GM18508 (cell line): ENCODE data around the gene ZFP36L2.
"Not testable (repeated sequence)": the region's sequence is repeated elsewhere in the genome, so short reads cannot be mapped to it uniquely, and the experiment has no call there.

Experiments
- ATAC-seq: cut with Tn5 transposase; IDR thresholded peaks from one replicate; pipeline ENCODE4 v1.9.1; 2021; ENCODE audit warnings: moderate number of reproducible peaks; ENCODE audit not compliant: insufficient read depth, unreplicated experiment

Gene ZFP36L2

DNA sequence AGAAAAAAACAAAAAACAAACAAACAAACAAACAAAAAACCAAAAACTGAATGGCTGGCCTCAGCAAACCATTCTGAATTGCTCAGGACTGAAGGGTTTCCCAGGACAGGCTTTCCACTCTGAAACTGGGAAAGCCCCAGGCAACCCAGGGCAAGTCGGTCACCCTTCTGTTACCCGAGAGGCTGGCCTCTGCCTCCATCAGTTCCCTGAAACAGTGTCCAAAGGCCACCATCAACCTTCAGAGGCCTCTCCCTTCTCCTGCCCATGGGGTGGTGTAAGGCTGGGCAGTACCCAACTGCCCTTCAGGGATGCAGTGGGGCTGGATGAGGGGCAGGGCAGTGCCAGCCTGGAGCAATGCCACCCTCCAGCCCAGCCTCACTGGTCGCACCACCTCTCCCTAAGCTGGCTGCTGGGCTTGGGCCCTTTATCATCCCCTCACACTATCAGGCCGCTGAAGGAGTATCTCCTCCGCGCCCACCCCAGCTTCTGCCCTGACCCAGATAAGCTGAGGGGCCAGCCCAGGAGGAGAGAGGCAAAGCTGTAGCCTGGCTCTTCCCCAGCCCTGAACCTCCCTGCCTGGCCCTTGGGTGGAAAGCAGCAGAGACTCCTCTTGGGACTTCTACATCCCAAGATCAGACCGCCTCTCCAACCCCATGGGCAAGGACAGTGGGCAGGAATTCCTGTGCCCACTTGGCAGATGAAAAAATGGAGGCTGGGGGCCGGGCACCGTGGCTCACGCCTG lies 35.9 kb downstream of the ZFP36L2 start:
- no peak for ATAC-seq

DNA sequence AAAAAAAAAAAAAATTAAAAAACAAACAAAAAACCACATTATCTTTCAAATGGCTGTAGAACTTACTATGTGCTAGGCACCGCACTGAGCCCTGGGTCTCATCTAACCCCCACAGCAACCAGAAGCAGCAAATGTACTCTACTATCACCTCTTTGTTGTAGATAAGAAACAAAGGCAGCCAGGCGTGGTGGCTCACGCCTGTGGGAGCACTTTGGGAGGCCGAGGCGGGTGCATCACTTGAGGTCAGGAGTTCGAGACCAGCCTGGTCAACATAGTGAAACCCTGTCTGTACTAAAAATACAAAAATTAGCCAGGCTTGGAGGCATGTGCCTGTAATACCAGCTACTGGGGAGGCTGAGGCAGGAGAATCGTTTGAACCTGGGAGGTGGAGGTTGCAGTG lies 36.5 kb downstream of the ZFP36L2 start:
- not testable (repeated sequence) for ATAC-seq

DNA sequence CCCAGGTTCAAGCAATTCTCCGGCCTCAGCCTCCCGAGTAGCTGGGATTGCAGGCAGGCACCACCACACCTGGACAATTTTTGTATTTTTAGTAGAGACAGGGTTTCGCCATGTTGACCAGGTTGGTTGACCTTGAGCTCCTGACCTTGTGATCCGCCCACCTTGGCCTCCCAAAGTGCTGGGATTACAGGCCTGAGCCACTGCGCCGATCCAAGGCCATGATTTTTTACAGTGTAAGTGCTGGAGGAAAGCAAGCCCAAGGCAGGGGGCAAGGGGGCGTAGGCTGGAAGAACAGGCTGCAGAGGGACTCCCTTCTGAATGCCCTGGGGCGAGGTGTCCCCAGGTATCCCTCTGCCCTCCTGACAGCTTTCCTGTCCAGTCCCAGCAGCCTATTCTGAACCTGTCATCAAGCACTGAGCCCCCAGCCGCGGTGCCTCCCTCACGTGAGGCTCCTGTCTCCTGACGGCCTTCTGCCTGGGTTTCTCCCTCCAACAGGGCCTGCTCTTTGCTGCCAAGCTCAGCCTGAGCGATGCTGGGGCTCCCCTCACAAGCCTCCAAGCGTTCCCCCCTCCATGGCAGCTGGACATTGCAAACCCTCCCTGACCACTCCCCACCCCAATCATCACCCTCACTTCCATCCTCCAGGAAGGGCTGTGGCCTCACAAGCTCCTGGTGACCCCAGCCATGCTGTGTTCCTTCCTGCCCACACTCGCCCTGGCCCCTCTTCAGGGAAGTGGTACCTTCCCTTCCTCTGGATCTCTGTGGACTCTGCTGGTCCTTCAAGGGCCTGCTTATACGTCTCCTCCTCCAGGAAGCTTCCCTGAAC lies 37.6 kb downstream of the ZFP36L2 start:
- ATAC-seq = no peak

DNA sequence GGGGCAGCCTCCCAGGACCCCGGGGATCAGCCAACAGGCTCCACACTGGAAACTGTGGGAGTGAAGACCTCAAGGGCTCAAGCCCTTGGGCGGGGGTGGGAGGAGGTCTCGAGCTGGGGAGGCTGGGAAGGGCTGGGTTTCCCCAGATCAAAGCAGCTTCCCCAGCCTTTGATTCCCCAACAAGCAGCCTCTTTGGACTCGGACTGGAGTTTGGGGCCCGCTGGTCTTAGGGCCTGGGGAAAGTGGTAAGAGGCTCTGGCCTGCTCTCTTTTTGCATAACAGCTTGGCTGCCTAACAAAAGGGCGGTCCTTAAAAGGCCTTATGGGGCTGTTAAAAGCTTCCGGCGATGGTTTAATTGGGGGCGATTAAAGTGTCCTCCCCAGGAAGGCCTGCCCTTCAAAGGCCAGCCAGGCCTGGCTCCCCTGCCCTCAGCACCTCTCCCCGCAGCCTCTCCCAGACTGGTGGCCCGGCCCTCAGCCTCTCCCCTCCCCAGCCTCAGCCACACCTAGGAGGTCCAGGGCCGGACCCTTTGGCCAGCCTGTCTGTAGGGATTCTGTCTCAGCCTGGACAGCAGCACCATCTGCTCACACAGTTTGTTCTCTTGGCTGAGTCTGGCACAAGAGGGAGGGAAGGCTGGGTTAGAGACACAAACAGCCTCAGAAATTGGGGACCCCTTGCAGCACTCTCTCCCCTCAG lies 39.6 kb downstream of the ZFP36L2 start:
- no peak for ATAC-seq

DNA sequence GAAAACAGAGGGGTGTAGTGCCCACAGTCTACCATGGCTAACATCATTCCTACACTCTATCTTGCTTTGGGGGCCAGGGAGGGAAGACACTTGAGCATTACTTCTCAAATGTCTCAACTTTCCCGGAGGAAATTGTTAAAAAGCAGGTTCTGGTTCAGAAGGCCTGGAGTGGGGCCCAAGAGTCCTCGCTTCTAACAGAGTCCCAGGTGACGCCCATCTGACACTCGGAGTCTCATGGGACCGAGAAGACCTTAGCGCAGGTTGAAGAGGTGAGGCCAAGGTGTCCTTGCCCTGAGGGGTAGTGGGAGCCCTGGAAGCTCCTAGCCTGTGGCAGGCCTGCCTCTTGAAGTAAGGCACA lies 40.1 kb downstream of the ZFP36L2 start:
- no peak for ATAC-seq

DNA sequence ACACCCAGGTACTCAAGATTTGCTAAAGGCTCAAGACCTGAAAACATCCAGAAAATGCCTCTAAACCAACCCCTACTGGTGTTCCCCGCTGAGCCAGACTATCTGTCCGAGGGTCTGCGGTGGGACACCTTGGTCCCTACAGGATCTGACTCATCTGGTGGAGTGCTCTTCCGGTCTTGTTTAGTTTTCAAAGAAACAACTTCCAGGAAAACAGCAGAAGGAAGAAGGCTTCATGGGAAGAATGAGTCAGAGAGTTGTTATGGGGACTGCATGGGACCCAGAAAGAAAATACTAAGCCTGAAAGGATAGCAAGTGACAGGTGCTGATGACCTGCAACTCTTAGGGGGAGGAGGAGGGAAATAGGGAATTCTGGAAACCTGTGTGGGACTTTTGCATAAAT lies 41.3 kb downstream of the ZFP36L2 start:
- no peak for ATAC-seq

DNA sequence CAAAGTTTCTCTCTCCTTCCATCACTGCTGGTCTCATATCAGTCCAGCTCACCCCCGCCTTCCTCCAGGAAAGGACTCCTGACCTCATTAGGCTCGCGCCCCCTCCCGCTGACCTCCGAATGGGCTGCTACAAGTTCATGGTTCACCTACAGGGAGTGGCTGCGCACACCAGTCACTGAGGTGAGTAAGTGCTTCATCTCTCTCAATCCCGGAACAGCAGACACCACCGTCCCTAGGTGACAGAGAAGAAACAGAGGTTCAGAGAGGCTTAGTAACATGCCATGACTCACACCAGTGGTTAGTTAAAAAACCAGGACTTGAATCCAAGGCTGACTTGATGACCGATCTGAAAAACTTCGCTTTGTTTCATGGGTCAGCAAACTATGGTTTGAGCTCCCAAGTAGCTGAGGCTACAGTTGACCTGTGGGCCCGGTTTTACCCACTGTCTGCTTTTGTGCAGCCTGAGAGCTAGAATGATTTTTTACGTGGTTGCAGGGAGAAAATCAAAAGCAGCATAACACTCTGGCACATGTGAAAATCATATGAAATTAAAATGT lies 42.0 kb downstream of the ZFP36L2 start:
- ATAC-seq = no peak

DNA sequence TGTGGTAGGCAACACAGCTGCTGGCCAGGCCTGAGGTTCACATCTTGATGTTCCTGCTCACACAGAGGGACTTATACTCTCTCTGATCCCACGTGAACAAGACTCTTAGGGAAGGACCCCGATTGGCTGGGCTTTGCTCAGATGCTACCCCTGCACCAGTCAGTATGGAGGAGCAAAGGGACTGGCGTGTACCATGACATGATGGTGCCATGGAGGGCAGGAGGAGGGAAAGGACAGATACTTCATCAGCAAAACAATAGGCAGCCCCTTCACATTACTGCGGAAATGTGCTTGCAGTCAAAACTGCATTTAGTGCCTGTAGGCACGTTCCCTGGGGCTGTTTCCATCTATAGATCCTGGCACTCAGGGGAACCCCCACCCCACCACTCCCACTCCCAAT lies 42.7 kb downstream of the ZFP36L2 start:
- no peak for ATAC-seq

DNA sequence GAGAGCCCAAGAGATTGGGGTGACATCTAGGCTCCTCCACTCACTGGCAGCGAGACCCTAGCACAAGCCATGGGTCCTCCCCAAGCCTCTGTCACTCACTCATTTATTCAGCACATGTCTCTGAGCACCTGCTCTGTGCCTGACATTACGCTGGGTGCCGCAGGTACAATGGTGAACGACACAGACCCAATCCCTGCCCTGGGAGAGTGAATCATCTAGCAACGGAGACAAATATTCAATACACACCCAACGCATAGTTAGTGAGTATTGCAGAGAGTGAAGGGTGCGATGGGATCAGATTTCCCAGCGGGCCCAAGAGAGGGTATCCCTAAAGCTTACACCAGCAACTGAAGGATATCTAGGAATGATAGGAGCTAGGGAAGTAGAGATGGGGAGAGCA lies 45.5 kb downstream of the ZFP36L2 start:
- ATAC-seq = no peak

DNA sequence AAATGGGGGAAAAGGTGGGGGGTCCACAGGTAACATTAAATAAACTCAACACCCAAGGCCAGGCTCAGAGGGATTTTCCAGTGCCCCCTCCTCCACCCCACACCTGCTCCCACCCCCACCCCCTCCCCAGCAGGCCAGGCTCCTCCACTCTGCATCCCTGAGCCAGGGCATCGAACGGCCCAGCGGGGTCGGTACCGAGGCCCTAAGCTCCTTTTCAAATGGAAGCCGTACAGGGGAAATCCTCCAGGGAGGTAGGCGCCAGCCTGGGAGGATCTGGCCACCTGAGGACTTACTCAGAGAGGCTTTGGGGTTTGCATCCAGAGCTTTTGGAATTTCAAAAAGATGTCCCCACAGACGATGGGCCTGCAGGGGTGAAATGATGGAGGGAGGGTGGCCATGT lies 46.5 kb downstream of the ZFP36L2 start:
- ATAC-seq = no peak

DNA sequence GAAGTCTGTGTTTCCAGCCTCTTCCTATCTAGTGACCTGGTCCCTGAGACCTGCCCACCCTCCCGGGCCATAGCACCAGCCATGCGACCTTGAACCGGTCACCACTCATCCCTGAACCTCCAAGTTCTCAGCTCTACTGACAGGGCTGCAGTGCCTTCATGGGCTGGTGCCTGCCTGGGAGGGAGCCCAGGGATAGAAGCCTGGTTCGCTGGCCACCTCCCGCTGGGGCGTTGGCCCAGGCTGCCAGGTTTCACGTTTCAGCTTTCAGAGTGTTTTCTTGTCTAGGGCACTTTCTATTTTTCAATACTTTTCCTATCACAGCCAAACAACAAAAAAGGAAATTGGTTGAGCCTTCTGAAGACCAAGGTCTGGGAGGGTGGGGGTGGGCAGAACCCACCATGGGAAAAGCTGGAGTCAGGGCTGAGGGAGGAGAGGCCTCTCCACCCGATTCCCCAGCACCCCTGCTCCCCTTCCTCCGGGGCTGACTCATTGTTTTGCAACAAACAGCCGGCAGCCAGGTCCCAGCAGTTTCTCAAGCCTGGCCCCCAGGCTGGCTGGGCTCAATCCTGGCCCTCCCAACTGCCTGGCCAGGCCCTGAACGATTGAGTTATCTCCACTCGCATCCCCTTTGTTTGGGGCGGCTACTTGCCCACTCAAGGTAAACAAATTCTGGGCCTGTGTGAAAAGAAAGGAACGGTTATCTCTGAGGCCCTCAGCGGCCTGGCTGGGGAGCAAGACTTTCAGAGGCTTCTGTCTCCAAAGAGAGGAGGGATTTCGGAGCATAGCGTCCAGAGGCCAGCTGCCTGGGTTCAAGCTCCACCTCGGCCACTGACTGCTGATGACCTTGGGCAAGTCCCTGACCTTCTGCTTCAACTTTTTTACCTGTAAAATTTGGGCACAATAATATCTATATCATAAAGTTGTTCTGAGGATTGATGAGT lies 47.5 kb downstream of the ZFP36L2 start:
- ATAC-seq = no peak

DNA sequence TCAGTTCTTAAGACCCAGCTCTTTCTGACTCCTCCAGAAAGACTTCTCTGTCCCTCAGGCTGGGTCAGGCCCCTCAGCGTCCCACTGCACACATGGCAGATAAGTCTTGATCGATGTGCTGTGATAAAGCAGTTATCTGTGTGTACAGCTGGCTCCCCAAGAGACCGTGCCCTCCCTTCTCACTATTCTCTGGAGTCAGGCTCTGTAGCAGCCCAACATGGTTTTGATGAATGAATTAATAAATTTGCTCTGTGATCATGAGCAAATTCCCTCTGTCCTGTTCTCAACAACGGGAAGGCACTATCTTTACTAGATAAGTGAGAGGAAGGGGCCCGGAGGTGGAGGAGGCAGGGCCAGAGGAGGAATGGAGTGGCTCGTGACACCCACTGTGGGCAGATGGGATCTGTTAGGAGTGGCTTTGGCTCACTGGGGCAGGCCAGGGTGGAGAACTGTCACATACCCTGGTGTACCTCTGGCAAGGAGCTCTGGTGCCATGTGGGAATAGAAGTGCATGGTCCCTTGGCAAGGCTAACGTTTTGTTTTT lies 48.3 kb downstream of the ZFP36L2 start:
- no peak for ATAC-seq

DNA sequence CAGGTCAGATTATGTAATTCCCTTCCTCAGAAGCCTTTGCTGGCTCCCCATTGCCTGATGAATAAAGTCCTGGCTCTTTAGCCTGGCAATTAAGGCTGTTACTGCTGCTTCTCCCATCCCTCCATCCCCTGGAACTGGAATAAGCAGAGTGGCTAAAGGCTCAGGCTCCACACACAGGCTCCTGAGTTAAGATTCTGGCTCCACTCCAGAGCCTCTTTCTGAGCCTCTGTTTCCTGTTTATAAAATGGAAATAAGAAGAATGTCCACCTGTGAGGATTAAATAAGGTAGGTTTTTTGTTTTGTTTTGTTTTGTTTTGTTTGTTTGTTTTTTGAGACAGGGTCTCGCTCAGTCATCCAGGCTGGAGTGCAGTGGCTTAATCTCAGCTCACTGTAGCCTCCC lies 50.0 kb downstream of the ZFP36L2 start:
- ATAC-seq = no peak

DNA sequence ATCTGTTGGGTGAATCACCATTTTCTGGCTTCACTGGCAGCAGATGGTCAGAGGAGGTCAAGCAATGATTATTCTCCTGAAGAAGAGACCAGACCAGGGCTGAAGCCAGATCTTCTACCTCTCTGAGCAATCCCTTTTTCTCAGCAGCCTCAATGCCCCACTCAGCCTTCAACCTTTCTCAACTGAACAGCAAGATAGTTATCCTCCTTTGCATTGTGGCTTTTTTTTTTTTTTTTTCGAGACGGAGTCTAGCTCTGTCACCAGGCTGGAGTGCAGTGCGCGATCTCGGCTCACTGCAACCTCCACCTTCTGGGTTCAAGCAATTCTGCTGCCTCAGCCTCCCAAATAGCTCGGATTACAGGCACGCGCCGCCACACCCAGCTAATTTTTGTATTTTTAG lies 50.5 kb downstream of the ZFP36L2 start:
- no peak for ATAC-seq

DNA sequence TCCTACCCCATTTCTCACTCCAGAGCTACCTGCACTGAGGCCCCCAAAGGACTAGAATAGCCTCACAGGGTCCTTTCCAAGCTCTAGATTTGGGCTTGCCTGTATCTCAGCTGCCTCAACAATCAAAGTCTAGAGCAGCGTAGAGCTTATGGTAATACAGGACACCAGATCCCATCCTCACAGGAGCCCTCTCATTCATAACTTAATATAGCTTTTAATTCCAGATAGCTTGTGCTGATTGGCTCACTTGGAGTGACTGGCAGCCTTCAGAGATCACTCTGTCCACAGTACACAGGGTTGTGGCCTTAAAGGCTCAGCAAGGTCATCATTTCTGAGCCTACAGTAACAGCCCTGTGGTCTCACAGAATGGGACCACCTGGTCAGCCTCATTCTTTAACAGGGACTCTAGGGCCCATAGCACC lies 51.4 kb downstream of the ZFP36L2 start:
- ATAC-seq = no peak

DNA sequence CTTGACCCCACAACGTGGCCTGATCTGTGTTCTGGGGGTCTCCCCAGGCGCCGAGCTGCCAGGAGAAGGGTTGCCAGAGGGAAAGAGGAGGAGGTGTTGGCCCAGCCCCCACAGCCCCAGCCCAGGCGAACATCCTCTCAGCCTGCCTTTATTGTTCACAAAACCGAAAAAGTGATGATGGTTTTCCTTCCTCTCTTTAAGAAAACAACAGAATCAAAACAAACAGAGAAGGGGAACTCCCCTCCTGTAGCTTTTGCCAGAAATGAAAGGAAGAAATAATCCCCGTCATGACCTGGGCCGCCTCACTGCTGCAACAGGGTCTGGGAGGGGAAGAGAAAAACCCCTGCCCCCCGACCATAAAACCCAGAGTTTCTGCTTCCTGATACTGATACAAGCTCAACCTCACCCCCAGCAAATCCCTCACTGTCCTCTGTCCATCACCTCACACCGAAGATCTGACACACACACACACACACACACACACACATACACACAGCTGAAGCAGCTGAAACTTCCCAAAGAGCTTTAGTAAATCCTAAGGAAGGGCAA lies 52.0 kb downstream of the ZFP36L2 start:
- ATAC-seq = peak; percentile 63
